A673 (cell line): Measurements from ENCODE around the gene HOXC12. TPM values are rescaled to one million over a fixed set of nuclear protein-coding genes. Genes with fewer than 3 reads are reported as not detected.
A peak's percentile ranks its signal among the peaks of the same experiment; 100 is the strongest.

Source experiments
- BruUV-seq: library from RNA; stranded (reverse); fragments of 400-500 nt; replicated peaks from 2 replicates; lab custom pipeline; 2021; lab: Mats Ljungman, UMichigan
- CTCF ChIA-PET: fragments of 300-600 bp; sonication (Branson Sonifier 250); formaldehyde crosslinking; loops from one replicate; lab custom pipeline; 2022; ENCODE audit warnings: antibody characterized with exemption; lab: Charles Lee
- POLR2A ChIA-PET: fragments of 300-600 bp; sonication (Branson Sonifier 250); formaldehyde crosslinking; loops from one replicate; lab custom pipeline; 2022; ENCODE audit warnings: antibody characterized with exemption; ENCODE audit not compliant: low non-redundant PET; lab: Charles Lee
- DNase-seq: peaks from one replicate; pipeline ENCODE4 v3.0.0-alpha.2; 2015; ENCODE audit warnings: low spot score
- H3K27ac ChIP-seq: fragments of 200-600 bp; sonication (generic); 2 replicates; pipeline ENCODE4 v1.5.1; 2016; ENCODE audit warnings: mixed run types, low read depth, mild to moderate bottlenecking, mixed read lengths, antibody characterized with exemption, low read length; ENCODE audit not compliant: poor library complexity, severe bottlenecking
- H3K27me3 ChIP-seq: fragments of 200-600 bp; sonication (generic); replicated peaks from 2 replicates; pipeline ENCODE4 v1.6.1; 2017; ENCODE audit warnings: mixed run types, low read depth, mild to moderate bottlenecking, mixed read lengths, antibody characterized with exemption, low read length; ENCODE audit not compliant: insufficient read depth, poor library complexity
- H3K36me3 ChIP-seq: fragments of 200-600 bp; sonication (generic); 2 replicates; pipeline ENCODE4 v1.6.1; 2016; ENCODE audit warnings: mixed run types, mild to moderate bottlenecking, mixed read lengths, antibody characterized with exemption, low read length; ENCODE audit not compliant: insufficient read depth, poor library complexity, severe bottlenecking
- H3K4me1 ChIP-seq: fragments of 200-600 bp; sonication (generic); 2 replicates; pipeline ENCODE4 v1.6.1; 2017; ENCODE audit warnings: mixed run types, mild to moderate bottlenecking, mixed read lengths, antibody characterized with exemption, low read length; ENCODE audit not compliant: insufficient read depth, poor library complexity, severe bottlenecking
- H3K4me3 ChIP-seq: fragments of 200-600 bp; sonication (generic); 2 replicates; pipeline ENCODE4 v1.5.1; 2016; ENCODE audit warnings: low read depth, mixed run types, mild to moderate bottlenecking, mixed read lengths, low read length; ENCODE audit not compliant: poor library complexity, severe bottlenecking
- H3K9me3 ChIP-seq: fragments of 200-600 bp; sonication (generic); 2 replicates; pipeline ENCODE4 v1.6.1; 2016; ENCODE audit warnings: mixed run types, low read depth, mild to moderate bottlenecking, mixed read lengths, antibody characterized with exemption, low read length; ENCODE audit not compliant: poor library complexity, severe bottlenecking
- EZH2 ChIP-seq: fragments of 200-600 bp; sonication (generic); IDR thresholded peaks from 2 replicates; pipeline ENCODE4 v1.6.1; 2017; ENCODE audit warnings: borderline replicate concordance, low read depth, mild to moderate bottlenecking, mixed read lengths, antibody characterized with exemption, low read length; ENCODE audit not compliant: poor library complexity, severe bottlenecking
- intact Hi-C: fragments of 100-400 bp; cut with micrococcal nuclease; formaldehyde crosslinking; loops from one replicate; pipeline ENCODE4 v1.10.0; 2022; ENCODE audit not compliant: unreplicated experiment
- total RNA-seq: library from RNA; stranded (reverse); gene quantifications from 2 replicates; pipeline ENCODE4 v1.2.3, GENCODE V29; 2021
- TF ChIP-seq, protein P1 (sequence below): fragments of 300-800, 200-600 bp; sonication (generic); conservative IDR thresholded peaks from 2 replicates; pipeline ENCODE4 v1.5.1; 2017; ENCODE audit warnings: low read depth, mild to moderate bottlenecking, antibody characterized with exemption, low read length, moderate library complexity, mixed read lengths

HOXC12 gene
- total RNA-seq, 1 experiment from 2014 or later = 4.6 TPM

GRCh38 chr12:53949631-53950436 lies 4.9 kb upstream of the HOXC12 start:
- H3K36me3 ChIP-seq = no peaks in the 10 kb centered on the region
- no peaks in the 10 kb centered on the region for H3K9me3 ChIP-seq
- DNase-seq = no peak
- H3K4me3 ChIP-seq = no peak overlapping the region
- H3K27me3 ChIP-seq = no peaks in the 10 kb centered on the region
- ChIA-PET CTCF (interaction anchor here (0.5 kb wide), 1 partner anchor 16 kb away, joined by 5 read pairs; no protein-coding TSS in a partner anchor), POLR2A (interaction anchor here (0.9 kb wide), 1 partner anchor 10 kb away, joined by 4 read pairs; no protein-coding TSS in a partner anchor)
- H3K4me1 ChIP-seq = no peaks in the 10 kb centered on the region
- BruUV-seq = no TSS peak
- intact Hi-C loops = no loop called here
- no peak overlapping the region for H3K27ac ChIP-seq
- TF ChIP-seq EZH2 = no peak

DNA sequence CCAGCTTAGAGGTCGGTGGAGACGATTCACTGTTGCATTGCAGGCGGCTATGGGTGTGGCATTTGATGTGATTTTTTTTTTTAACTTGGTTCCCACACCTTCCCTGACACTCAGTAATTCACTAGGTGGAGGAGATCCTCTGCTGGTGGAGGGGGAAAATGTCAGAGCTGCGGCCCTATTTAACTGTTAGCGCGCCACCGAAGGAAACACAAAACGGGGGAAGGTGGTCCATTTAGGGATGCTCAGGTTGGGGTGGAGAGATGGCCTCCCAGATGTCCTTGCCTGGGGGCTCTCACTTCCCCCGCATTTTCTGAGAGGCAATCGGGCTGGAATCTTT lies 4.3 kb upstream of the HOXC12 start:
- Histone ChIP-seq H3K27ac (no peak overlapping the region), H3K27me3 (peaks cover 2% of the 10 kb centered on the region), H3K36me3 (no peaks in the 10 kb centered on the region), H3K4me1 (peaks cover 2% of the 10 kb centered on the region), H3K9me3 (no peaks in the 10 kb centered on the region), H3K4me3 (no peak overlapping the region)
- ChIA-PET CTCF (interaction anchor here (0.5 kb wide), 1 partner anchor 15 kb away, joined by 5 read pairs; no protein-coding TSS in a partner anchor), POLR2A (interaction anchor here (0.9 kb wide), 1 partner anchor 11 kb away, joined by 4 read pairs; no protein-coding TSS in a partner anchor)
- no peak for DNase-seq
- no TSS peak for BruUV-seq
- TF ChIP-seq, protein P1, sequence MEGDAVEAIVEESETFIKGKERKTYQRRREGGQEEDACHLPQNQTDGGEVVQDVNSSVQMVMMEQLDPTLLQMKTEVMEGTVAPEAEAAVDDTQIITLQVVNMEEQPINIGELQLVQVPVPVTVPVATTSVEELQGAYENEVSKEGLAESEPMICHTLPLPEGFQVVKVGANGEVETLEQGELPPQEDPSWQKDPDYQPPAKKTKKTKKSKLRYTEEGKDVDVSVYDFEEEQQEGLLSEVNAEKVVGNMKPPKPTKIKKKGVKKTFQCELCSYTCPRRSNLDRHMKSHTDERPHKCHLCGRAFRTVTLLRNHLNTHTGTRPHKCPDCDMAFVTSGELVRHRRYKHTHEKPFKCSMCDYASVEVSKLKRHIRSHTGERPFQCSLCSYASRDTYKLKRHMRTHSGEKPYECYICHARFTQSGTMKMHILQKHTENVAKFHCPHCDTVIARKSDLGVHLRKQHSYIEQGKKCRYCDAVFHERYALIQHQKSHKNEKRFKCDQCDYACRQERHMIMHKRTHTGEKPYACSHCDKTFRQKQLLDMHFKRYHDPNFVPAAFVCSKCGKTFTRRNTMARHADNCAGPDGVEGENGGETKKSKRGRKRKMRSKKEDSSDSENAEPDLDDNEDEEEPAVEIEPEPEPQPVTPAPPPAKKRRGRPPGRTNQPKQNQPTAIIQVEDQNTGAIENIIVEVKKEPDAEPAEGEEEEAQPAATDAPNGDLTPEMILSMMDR = 0 out of 2 replicates have a peak, but pooled peaks have one; percentile 19
- TF ChIP-seq EZH2 = no peak
- intact Hi-C loops = no loop called here

DNA sequence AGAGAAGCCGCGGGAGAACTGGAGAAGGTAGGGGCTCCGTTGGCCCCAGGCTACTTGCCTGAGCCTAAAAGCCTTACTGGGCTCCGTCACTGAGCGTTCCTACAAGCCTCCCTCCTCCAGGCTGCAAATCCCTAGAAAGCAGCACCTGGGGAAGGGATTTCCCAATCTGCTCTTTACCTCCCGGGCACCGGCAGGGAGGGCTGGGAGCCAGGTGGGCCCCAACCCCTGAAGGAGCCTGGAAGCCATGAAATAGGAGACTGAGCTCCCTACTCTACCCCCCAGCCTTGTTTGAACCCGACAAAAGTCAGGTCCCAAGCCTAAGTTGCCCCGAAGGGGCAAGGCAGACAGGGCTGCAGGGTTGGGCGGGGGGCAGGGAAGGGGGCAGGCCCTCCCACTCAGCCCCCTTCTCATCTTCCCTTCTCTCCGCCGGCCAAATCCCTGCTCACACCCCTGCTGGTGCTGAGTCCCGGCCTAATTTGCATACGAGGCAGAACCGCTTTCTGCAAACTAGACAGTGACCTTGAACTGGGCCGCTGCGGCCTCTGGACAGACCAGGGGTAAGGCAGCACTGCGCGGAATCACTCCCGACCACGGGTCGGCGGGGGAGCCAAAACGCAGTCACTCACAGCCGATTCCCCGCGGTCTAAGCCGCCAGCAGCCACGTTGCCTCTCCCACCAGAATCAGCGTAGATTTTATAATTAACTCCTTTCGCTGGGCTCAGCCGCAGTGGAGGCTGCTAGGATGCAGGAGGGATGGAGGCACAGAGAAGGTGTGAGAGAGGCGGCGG lies 3.7 kb upstream of the HOXC12 start:
- Histone ChIP-seq H3K9me3 (no peaks in the 10 kb centered on the region), H3K4me3 (no peak overlapping the region), H3K27ac (no peak overlapping the region), H3K4me1 (peaks cover 3% of the 10 kb centered on the region), H3K27me3 (peaks cover 6% of the 10 kb centered on the region), H3K36me3 (no peaks in the 10 kb centered on the region)
- BruUV-seq = no TSS peak
- ChIA-PET CTCF (interaction anchor here (0.5 kb wide), 1 partner anchor 14 kb away, joined by 5 read pairs; no protein-coding TSS in a partner anchor), POLR2A (interaction anchor here (0.6 to 0.9 kb wide), 2 partner anchors 11 to 367 kb away, joined by 4 to 5 read pairs; no protein-coding TSS in a partner anchor)
- intact Hi-C loops = no loop called here
- TF ChIP-seq EZH2 = no peak
- TF ChIP-seq, protein P1 = no peak
- DNase-seq = no peak
